ENCODE results near the gene SLC16A2.

- no peak for TF ChIP-seq CTCF (IDR thresholded peaks at IDR 0.05; ENCODE audit: low read depth, low read length, poor library complexity, severe bottlenecking)
- no peak for TF ChIP-seq EZH2phosphoT487 (IDR thresholded peaks at IDR 0.05; ENCODE audit: borderline replicate concordance, low read length)
Observed at GRCh38 chrX:74452199-74452481, 30.8 kb downstream of the SLC16A2 start.
